Endodermal cell (in vitro differentiated cells): ENCODE results near the gene VSTM2B. TPM values are rescaled to one million over a fixed set of nuclear protein-coding genes. Genes with fewer than 3 reads are reported as not detected.

Source experiments
- DNase-seq: peaks from one replicate; pipeline ENCODE4 v3.0.0-alpha.2; 2017
- H3K27ac ChIP-seq: 2 replicates; pipeline ENCODE4 v1.5.1; 2013; ENCODE audit warnings: mild to moderate bottlenecking, low read depth, low read length, moderate library complexity
- H3K27me3 ChIP-seq: 2 replicates; pipeline ENCODE4 v1.6.1; 2013; ENCODE audit warnings: mild to moderate bottlenecking, low read length, moderate library complexity; ENCODE audit not compliant: insufficient read depth, control insufficient read depth, poor library complexity, severe bottlenecking
- H3K36me3 ChIP-seq: 2 replicates; pipeline ENCODE4 v1.7.0; 2013; ENCODE audit warnings: mild to moderate bottlenecking, low read length, moderate library complexity; ENCODE audit not compliant: control insufficient read depth, insufficient read depth
- H3K4me1 ChIP-seq: one replicate; pipeline ENCODE4 v1.7.0; 2013; ENCODE audit warnings: low read length; ENCODE audit not compliant: control insufficient read depth, insufficient read depth
- H3K4me3 ChIP-seq: 2 replicates; pipeline ENCODE4 v1.5.1; 2013; ENCODE audit warnings: mild to moderate bottlenecking, low read length, moderate library complexity
- H3K9ac ChIP-seq: 2 replicates; pipeline ENCODE4 v1.6.1; 2013; ENCODE audit warnings: mild to moderate bottlenecking, low read length, moderate library complexity; ENCODE audit not compliant: poor library complexity, severe bottlenecking; ENCODE audit errors: extremely low read depth
- H3K9me3 ChIP-seq: 2 replicates; pipeline ENCODE4 v1.6.1; 2013; ENCODE audit warnings: mild to moderate bottlenecking, low read length, moderate library complexity; ENCODE audit not compliant: control insufficient read depth
- H3K27ac Mint-ChIP-seq: 2 replicates; pipeline ENCODE4 v1.8.0; 2020; ENCODE audit warnings: mixed read lengths
- H3K27me3 Mint-ChIP-seq: 2 replicates; pipeline ENCODE4 v1.8.0; 2021; ENCODE audit warnings: mild to moderate bottlenecking, mixed read lengths; ENCODE audit not compliant: insufficient read depth
- H3K36me3 Mint-ChIP-seq: 2 replicates; pipeline ENCODE4 v1.8.0; 2020; ENCODE audit warnings: low read depth, mixed read lengths
- H3K4me1 Mint-ChIP-seq: 2 replicates; pipeline ENCODE4 v1.8.0; 2020; ENCODE audit warnings: mixed read lengths
- H3K4me3 Mint-ChIP-seq: 2 replicates; pipeline ENCODE4 v1.8.0; 2020; ENCODE audit warnings: mild to moderate bottlenecking, moderate library complexity, mixed read lengths
- H3K9me3 Mint-ChIP-seq: 2 replicates; pipeline ENCODE4 v1.8.0; 2020; ENCODE audit warnings: mild to moderate bottlenecking, mixed read lengths
- WGBS, 2 experiments: methylation state at CpG; one replicate each; pipeline versions ENCODE4 v1.1.5 to v1.1.7; 2013; ENCODE audit warnings: missing lambda C conversion rate in 2 of 2, mixed read lengths in 1 of 2; ENCODE audit not compliant: insufficient coverage in 1 of 2, insufficient read length in 1 of 2; 5-methylcytosine and 5-hydroxymethylcytosine counted together
- long read RNA-seq, 4 experiments: library from polyadenylated mRNA in 2 of 4; library from RNA in 1 of 4; library from capped mRNA in 1 of 4; stranded (forward) in 3 of 4; unstranded in 1 of 4; transcript quantifications; one replicate each; pipeline ENCODE4 v2.0.0, GENCODE V29; 2020 to 2021; ENCODE audit warnings: inconsistent platforms in 1 of 4
- polyA plus RNA-seq, 2 experiments: library from polyadenylated mRNA; stranded (reverse); fragments of 50-300 nt; gene quantifications; one replicate each; pipeline ENCODE4 v1.2.3, GENCODE V29; 2013
- total RNA-seq, 2 donors: library from RNA; stranded (reverse); fragmentation: NEBNext Ultra II Directional in 1 of 2; extraction: Animal tissue kit (Norgen Biotek cat#: 25700) in 1 of 2; gene quantifications; 2 replicates in 1 of 2; 3 replicates in 1 of 2; pipeline ENCODE4 v1.2.1, GENCODE V29; 2021
- TF ChIP-seq, protein P1 (sequence below): fragments of 200-600 bp; sonication (generic); conservative IDR thresholded peaks from 2 replicates; pipeline ENCODE4 v1.5.0; 2021; ENCODE audit warnings: antibody characterized with exemption, mild to moderate bottlenecking

Gene VSTM2B
- under 1 TPM in 1 of 2 donors, not detected in 1; 0.18 TPM for total RNA-seq
- polyA plus RNA-seq (2013, experiment 1 of 2), result 1.0 TPM
- polyA plus RNA-seq (2013, experiment 2 of 2), result 1.5 TPM
- long read RNA-seq, experiment 1, result 0 reads
- long read RNA-seq, experiment 2, result 0 reads
- long read RNA-seq, experiment 3, result 0 reads
- long read RNA-seq, experiment 4, result 0 reads

DNA sequence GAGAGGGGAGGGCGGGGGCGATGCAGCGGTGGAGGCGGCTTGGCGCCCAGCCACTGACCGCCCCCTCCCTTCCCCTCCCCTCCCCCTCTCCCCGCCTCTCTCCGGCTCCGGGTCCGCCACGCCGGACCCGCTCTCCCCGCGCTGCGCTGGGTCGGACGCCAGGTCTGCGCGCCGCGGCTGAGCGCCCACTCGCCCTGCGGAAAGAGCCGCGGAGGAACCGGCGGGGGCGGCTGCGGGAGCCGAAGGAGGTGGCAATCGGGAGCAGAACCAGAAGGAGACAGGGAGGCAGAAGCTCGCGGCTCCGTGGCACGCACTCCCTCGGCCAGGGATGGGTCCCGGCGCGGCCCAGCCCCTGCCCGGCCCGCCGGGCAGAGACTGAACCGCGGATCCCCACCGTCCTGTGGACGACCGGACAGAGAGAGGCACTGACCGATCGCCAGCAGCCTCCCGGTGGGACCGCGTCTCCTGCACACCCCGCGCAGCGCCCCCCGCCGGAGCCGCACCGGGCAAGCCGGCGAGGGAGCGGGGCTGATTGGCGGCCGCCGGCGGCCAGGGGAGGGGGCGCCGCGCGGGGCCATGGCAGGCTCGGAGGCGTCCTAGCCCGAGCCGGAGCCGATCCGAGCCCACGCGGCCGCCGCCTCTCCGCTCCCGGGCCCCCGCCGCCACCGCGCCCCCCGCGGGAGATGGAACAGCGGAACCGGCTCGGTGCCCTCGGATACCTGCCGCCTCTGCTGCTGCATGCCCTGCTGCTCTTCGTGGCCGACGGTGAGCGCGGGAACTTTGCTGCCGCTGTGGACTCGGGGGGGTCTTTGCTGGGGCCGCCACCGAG lies at the start of gene VSTM2B:
Gene VSTM2B, plus strand, starts transcription at position 94 of the 829 bp plus-strand sequence. Its CDS starts 590 bp downstream, at position 684.
- Histone ChIP-seq H3K36me3 (no peaks in the 10 kb centered on the region), H3K4me3 (peak within 1 kb of the TSS; percentile 45), H3K9ac (no peak within 1 kb of the TSS), H3K27ac (no peak within 1 kb of the TSS), H3K9me3 (no peaks in the 10 kb centered on the region), H3K27me3 (peaks cover 98% of the 10 kb centered on the region), H3K4me1 (no peaks in the 10 kb centered on the region)
- Mint-ChIP-seq H3K4me3 (peak within 1 kb of the TSS; percentile 42), H3K27me3 (peaks cover 90% of the 10 kb centered on the region), H3K36me3 (no peaks in the 10 kb centered on the region), H3K27ac (no peak within 1 kb of the TSS), H3K9me3 (peaks cover 8% of the 10 kb centered on the region), H3K4me1 (peaks cover 5% of the 10 kb centered on the region)
- 0% methylated on average over 55 to 98 of the region's 104 CpGs for WGBS, 2 experiments
- DNase-seq, result peak; percentile 66
- TF ChIP-seq, protein P1, sequence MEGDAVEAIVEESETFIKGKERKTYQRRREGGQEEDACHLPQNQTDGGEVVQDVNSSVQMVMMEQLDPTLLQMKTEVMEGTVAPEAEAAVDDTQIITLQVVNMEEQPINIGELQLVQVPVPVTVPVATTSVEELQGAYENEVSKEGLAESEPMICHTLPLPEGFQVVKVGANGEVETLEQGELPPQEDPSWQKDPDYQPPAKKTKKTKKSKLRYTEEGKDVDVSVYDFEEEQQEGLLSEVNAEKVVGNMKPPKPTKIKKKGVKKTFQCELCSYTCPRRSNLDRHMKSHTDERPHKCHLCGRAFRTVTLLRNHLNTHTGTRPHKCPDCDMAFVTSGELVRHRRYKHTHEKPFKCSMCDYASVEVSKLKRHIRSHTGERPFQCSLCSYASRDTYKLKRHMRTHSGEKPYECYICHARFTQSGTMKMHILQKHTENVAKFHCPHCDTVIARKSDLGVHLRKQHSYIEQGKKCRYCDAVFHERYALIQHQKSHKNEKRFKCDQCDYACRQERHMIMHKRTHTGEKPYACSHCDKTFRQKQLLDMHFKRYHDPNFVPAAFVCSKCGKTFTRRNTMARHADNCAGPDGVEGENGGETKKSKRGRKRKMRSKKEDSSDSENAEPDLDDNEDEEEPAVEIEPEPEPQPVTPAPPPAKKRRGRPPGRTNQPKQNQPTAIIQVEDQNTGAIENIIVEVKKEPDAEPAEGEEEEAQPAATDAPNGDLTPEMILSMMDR, result peak; percentile 36

DNA sequence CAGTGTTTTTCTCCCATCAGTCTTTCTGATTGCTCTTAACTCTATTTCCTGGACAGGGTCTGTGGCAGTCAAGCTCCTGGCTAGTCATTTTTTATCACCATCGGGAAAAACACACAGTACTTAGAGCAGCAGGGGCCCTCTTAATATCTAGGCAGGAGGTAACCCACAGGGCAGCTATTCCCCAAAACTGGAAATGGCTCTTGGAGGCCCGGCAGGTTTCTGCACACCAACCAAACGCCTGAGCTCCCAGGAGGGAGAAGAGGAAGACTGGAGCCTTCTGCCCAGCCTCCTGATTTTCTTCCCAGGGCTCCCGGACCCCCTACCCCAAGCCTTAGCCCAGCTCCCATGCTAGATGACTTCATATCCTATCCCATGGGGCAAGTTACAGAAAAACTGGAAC lies 49.3 kb upstream of the VSTM2B start:
- 74 to 79% methylated on average over 2 to 4 of the region's 4 CpGs for WGBS, 2 experiments
- no peaks in the 10 kb centered on the region for H3K4me1 Mint-ChIP-seq
- H3K9me3 Mint-ChIP-seq, result peaks cover 12% of the 10 kb centered on the region
- Histone ChIP-seq H3K27me3 (no peaks in the 10 kb centered on the region), H3K27ac (no peak overlapping the region), H3K36me3 (no peaks in the 10 kb centered on the region), H3K4me3 (no peak overlapping the region), H3K9me3 (no peaks in the 10 kb centered on the region), H3K4me1 (no peaks in the 10 kb centered on the region), H3K9ac (no peak overlapping the region)
- peak; percentile 20 for DNase-seq
- no peaks in the 10 kb centered on the region for H3K36me3 Mint-ChIP-seq
- H3K27me3 Mint-ChIP-seq, result peaks cover 2% of the 10 kb centered on the region
- H3K4me3 Mint-ChIP-seq, result no peak overlapping the region
- H3K27ac Mint-ChIP-seq, result no peak overlapping the region
- TF ChIP-seq, protein P1, result no peak

DNA sequence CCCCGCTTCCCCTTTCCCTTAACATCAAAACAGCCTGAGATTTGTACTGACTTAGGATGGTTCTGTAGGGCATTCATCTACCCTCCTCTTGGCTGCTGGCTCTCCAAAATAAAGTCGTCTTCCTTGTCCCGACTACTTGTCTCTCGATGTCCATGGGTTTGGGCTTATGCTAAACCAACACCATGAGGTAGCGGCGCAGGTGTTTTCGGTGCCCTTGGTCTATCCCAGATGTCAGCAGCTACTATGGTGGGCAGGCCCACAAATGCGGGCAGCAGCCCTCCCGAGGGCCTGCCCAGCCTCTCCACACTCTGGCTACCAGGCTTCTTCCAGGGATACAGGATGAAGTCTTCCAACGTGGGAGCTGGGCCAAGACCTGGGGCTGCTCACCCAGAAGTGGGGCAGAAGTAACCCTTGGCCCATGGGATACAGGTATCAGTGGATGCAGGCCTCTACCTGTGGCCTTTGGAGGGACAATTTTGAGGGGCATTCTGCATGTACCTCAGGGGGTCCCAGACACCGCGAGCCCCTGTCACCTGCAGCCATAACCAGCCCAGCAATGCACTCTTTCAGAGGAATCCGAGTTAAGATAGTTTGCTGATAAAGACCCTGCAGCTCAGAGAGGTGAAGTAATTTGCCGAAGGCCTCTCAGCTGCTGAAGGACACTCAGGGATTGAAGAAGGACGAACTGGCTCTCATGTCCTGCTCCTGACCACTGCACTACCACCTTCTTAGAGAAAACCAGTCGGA lies 47.8 kb upstream of the VSTM2B start:
- H3K9ac ChIP-seq, result no peak overlapping the region
- Mint-ChIP-seq H3K9me3 (peaks cover 13% of the 10 kb centered on the region), H3K27ac (no peak overlapping the region), H3K4me3 (no peak overlapping the region), H3K27me3 (peaks cover 4% of the 10 kb centered on the region), H3K4me1 (no peaks in the 10 kb centered on the region), H3K36me3 (no peaks in the 10 kb centered on the region)
- H3K4me3 ChIP-seq, result no peak overlapping the region
- 91 to 97% methylated on average over 10 to 16 of the region's 16 CpGs for WGBS, 2 experiments
- H3K27me3 ChIP-seq, result no peaks in the 10 kb centered on the region
- H3K9me3 ChIP-seq, result no peaks in the 10 kb centered on the region
- DNase-seq, result peak; percentile 27
- H3K36me3 ChIP-seq, result no peaks in the 10 kb centered on the region
- TF ChIP-seq, protein P1, result no peak
- no peak overlapping the region for H3K27ac ChIP-seq
- H3K4me1 ChIP-seq, result no peaks in the 10 kb centered on the region
